Hematopoietic multipotent progenitor cell treated with erythropoietin and hydrocortisone succinate and interleukin-3 and kit ligand, for 4 days (in vitro differentiated cells): ENCODE results near the gene SSR4.

Experiments used
- DNase-seq: peaks from one replicate; pipeline ENCODE4 v3.0.0-alpha.2; 2015

Gene SSR4

DNA sequence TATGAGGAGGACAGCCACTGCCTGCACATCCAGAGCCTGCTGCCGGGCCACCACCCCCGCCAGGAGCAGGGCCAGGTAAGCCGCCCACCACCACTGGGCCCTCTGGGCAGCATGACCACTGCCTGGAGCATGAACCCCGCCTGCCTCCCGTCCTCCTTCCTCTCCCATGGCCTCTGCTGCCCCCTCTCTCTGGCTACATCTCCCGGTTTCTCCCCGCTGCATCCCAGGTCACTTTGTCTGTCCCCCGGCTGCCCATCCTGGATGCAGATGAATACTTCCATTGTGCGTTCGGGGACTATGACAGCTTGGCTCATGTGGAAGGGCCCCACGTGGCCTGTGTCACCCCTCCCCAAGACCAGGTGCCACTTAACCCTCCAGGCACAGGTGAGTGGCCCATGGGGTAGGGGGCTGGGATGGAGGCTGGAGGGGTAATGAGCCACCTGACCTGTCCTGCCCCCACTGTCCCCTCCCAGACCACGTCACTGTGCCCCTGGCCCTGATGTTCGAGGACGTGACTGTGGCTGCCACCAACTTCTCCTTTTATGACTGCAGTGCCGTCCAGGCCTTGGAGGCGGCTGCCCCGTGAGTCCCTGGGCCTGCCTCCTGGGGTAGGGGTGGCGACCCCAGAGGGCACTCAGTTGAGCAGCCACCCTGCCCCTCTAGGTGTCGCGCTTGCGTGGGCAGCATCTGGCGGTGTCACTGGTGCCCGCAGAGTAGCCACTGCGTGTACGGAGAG, 24.4 kb upstream of the SSR4 start:
- no peak for DNase-seq

DNA sequence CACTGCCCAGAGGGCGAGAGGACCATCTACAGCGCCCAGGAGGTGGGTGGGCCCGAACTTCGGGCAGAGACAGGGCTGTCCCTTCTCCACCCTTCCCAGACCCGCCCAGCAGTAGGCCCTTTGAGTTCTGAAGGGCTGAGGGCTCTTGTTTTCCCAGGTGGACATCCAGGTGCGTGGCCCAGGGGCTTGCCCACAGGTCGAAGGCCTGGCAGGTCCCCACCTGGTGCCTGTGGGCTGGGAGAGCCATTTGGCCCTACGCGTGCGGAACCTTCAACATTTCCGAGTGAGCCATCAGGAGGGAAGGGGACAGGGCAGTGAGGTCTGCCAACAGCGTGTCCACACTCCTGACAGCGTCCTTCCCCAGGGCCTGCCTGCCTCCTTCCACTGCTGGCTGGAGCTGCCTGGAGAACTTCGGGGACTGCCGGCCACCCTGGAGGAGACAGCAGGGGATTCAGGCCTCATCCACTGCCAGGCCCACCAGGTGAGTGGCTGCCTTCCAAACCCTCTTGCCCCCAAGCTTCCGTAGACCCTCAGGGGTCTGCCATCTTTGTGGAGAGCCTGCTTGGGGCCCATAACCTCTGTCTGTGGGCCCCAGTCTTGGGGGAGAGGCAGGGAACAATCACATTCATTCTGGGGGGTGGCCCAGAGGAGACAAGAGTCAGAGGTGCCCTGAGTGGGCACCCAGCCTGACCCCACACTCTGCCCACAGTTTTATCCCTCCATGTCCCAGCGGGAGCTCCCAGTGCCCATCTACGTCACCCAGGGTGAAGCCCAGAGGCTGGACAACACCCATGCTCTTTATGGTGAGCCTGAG, 23.7 kb upstream of the SSR4 start:
- no peak for DNase-seq

DNA sequence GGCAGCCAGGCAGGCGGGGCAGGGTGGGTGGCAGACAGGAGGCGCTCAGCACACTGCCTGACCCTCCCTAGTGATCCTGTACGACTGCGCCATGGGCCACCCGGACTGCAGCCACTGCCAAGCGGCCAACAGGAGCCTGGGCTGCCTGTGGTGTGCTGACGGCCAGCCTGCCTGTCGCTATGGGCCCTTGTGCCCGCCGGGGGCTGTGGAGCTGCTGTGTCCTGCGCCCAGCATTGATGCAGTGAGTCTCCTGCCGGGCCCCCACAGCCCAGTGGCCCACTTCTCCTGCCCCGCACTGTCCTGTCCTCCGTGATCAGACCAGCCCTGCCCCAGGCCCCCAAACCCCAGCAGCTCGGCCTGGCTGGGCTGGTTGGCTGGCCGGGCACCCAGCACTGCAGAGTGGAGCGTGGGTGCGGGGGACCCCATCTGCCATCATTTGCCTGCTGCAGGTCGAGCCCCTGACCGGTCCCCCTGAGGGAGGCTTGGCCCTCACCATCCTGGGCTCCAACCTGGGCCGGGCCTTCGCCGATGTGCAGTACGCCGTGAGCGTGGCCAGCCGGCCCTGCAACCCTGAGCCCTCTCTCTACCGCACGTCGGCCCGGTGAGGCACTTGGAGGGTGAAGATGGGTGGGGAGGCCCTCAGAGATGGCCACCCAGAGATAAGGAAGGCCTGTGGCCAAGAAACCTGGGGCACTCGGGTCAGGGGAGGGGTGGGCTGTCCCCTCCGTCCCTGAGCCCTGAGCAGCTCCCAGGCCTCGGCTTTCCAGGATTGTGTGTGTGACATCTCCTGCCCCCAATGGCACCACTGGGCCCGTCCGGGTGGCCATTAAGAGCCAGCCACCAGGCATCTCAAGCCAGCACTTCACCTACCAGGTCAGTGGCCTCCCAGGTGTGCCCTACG, 22.8 kb upstream of the SSR4 start:
- no peak for DNase-seq

DNA sequence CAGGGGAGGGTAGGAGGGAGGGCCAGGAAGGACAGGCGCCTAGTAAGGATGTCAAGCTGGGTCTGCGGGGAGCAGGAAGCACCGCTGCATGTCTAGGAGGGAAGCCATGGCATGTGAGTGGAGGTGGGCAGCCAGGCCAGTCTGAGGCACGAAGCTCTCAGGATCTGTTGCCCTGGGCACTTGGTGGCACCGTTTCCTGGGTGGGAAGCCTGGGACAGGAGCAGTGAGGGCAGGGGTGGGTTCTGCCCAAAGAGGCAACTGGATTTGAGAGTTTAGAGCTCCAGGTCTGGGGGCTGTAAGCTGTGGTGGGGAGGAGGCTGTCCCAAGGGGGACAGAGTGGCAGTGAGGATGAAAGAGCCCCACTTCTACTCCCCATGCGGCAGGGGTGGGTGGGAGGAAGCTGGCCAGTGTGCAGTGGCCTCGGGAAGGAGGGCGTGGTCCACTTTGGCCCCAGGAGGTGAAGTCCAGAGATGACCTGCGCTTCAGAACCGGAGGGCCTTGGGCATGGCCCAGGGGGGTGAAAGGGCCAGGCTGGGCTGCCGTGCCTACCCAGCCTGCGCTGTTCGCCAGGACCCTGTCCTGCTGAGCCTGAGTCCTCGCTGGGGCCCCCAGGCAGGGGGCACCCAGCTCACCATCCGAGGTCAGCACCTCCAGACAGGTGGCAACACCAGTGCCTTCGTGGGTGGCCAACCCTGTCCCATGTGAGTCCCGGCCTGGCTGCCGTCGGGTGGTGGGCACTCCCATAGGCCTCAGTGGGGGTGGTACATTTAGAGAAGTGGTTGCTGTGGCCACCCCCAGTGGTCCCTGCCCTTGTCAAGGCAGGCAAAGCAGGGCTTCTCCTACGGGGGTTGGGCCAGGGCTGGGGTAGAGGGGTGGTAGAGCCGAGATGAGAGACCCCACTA, 21.9 kb upstream of the SSR4 start:
- no peak for DNase-seq

DNA sequence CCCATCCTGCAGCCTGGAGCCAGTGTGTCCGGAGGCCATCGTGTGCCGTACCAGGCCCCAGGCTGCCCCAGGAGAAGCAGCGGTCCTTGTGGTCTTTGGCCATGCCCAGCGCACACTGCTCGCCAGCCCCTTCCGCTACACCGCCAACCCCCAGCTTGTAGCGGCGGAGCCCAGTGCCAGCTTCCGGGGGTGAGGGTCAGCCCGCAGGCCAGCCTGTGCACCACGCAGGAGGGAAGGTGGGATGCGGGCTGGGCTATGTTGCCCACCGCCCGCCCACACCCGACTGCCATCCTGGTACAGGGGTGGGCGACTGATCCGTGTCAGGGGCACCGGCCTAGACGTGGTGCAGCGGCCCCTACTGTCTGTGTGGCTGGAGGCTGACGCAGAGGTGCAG, 21.3 kb upstream of the SSR4 start:
- DNase-seq: no peak

DNA sequence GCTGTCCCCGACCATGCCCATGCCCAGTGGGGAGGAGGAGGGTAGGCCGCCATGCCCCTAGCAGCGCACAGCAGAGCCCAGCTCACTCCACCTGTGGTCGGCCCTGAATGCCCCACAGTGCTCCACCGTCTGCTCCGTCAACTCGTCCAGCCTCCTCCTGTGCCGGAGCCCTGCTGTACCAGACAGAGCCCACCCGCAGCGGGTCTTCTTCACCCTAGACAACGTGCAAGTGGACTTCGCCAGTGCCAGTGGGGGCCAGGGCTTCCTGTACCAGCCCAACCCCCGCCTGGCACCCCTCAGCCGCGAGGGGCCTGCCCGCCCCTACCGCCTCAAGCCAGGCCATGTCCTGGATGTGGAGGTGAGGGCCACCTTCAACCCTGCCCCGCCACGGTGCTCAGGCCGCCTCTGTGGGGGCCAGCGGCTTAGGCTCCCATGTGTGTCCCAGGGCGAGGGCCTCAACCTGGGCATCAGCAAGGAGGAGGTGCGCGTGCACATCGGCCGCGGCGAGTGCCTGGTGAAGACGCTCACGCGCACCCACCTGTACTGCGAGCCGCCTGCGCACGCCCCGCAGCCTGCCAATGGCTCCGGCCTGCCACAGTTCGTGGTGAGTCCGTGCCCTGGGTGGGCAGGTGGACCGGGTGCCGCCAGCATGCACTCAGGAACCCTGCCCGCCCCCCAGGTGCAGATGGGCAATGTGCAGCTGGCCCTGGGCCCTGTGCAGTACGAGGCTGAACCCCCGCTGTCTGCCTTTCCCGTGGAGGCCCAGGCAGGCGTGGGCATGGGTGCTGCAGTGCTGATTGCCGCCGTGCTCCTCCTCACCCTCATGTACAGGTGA, 20.5 kb upstream of the SSR4 start:
- no peak for DNase-seq

DNA sequence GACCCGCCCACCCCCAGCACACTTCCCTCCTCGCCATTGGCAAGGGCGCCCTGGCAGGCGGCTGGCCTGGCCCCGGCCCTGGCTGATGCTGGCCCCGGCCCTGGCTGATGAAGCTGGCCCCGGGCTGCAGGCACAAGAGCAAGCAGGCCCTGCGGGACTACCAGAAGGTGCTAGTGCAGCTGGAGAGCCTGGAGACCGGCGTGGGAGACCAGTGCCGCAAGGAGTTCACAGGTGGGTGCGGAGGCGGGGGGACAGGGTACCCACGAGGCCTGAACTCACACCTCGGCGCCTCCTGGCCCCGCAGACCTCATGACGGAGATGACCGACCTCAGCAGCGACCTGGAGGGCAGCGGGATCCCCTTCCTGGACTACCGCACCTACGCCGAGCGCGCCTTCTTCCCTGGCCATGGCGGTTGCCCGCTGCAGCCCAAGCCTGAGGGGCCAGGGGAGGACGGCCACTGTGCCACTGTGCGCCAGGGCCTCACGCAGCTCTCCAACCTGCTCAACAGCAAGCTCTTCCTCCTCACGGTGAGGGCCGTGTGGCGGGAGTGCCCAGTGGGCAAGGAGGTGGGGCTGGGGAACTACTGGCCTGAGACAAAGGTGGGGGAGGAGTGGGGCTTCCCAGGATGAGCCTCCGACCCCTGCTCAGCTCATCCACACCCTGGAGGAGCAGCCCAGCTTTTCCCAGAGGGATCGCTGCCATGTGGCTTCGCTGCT, 19.7 kb upstream of the SSR4 start:
- DNase-seq: no peak

DNA sequence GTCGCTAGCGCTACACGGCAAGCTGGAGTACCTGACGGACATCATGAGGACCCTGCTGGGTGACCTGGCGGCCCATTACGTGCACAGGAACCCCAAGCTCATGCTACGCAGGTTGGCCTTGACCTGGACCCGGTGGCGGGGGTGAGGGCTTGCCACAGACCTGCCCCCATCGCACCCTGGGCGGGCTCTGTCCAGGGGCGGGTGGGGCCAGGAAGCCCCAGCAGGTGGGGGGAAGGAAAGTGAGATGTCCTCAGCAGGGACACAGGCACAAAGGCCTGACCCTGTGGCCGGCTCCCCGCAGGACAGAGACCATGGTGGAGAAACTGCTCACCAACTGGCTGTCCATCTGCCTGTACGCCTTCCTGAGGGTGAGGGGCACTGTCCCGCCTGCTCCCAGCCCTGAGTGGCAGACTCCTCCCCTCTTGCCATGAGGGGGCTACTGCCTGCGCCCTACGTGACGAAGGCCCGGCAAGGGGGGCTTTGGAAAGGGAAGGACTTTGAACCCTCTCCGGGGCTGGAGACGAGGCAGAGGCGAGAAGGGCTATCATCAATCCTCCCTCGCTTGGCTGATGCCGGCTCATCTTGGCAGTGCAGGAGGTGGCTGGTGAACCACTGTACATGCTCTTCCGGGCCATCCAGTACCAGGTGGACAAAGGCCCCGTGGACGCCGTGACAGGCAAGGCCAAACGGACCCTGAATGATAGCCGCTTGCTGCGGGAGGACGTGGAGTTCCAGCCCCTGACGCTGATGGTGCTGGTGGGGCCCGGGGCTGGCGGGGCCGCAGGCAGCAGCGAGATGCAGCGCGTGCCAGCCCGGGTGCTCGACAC, 19.0 kb upstream of the SSR4 start:
- no peak for DNase-seq

DNA sequence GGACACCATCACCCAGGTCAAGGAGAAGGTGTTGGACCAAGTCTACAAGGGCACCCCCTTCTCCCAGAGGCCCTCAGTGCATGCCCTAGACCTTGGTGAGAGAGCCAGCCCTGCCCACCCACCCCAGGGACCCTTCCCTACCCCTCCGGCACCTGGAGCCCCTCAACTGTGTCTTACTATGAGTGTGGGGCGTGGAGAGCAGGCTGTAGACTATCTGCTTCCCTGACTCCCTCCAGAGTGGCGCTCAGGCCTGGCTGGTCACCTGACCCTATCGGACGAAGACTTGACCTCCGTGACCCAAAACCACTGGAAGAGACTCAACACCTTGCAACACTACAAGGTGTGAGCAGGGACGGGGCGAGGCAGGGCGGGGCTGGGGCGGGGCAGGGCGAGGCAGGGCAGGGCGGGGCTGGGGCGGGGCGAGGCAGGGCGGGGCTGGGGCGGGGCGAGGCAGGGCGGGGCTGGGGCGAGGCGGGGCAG, 18.3 kb upstream of the SSR4 start:
- no peak for DNase-seq

DNA sequence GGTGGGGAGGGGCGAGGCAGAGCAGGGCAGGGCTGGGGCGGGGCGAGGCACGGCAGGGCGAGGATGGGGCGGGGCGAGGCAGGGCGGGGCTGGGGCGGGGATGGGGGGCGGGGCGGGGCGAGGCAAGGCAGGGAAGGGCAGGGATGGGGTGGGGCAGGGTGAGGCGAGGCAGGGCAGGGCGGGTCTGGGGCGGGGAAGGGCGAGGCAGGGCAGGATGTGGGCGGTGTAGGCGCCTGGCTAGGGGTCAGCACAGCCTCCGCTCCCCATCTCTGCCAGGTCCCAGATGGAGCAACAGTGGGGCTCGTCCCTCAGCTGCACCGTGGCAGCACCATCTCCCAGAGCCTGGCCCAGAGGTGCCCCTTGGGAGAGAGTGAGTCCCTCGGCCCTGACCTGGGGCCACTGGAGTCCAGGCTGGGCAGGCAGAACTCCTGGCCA, 17.8 kb upstream of the SSR4 start:
- peak; percentile 49 for DNase-seq

DNA sequence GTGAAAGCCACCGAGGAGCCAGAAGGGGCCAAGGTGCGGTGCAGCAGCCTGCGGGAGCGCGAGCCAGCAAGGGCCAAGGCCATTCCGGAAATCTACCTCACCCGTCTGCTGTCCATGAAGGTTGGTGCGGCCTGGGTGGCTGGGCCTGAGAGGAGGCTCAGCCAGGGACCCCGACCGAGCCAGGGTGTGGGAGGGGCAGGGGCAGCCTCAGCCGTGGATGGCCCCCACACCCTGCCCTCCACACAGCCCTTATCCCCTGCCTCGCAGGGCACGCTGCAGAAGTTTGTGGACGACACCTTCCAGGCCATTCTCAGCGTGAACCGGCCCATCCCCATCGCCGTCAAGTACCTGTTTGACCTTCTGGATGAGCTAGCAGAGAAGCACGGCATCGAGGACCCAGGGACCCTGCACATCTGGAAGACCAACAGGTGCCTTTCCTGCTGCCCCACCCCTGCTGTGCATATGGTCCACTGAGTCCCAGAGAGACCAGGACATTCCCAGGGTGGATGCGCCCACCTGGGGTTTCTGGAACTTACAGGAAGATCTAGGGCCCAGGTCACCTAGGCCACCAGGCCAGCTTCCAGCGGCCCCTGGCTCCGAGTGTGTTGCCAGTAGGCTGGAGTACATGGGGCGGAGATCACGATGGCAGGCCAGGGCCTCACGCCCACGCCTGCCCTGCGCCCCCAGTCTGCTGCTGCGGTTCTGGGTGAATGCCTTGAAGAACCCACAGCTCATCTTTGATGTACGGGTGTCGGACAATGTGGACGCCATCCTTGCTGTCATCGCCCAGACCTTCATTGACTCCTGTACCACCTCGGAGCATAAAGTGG, 17.0 kb upstream of the SSR4 start:
- no peak for DNase-seq

DNA sequence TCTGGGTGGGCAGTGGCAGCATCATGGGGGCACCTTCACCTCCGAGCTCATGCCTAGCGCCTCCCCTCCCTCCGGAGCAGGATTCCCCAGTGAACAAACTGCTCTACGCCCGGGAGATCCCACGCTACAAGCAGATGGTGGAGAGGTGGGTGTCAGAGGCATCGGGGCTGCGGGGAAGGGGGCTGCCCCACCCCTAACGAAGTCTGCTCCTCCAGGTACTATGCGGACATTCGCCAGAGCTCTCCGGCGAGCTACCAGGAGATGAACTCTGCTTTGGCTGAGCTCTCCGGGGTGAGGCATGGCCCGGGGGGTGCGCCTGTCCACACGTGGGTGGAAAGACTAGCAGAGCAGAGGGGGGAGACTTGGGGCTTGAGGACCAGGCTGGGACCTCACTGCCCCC, 16.3 kb upstream of the SSR4 start:
- DNase-seq: no peak

DNA sequence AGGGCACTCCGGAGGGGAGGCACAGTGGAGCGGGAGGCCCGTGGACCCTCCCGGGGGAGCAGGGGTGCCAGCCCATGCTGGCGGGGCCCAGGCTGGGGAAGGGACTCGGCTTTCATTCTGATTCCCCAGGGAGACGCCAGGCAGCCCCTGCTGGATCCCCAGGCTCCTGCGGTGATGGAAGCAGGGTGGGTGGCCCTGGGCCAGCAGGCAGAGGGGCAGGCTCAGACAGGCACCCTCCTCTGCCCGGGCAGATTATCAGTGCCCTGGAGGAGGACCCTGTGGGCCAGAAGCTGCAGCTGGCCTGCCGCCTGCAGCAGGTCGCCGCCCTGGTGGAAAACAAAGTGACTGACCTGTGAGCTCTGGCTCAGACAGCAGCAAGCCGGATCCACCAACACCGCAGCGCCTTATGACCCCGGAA, 15.8 kb upstream of the SSR4 start:
- DNase-seq: peak; percentile 52

DNA sequence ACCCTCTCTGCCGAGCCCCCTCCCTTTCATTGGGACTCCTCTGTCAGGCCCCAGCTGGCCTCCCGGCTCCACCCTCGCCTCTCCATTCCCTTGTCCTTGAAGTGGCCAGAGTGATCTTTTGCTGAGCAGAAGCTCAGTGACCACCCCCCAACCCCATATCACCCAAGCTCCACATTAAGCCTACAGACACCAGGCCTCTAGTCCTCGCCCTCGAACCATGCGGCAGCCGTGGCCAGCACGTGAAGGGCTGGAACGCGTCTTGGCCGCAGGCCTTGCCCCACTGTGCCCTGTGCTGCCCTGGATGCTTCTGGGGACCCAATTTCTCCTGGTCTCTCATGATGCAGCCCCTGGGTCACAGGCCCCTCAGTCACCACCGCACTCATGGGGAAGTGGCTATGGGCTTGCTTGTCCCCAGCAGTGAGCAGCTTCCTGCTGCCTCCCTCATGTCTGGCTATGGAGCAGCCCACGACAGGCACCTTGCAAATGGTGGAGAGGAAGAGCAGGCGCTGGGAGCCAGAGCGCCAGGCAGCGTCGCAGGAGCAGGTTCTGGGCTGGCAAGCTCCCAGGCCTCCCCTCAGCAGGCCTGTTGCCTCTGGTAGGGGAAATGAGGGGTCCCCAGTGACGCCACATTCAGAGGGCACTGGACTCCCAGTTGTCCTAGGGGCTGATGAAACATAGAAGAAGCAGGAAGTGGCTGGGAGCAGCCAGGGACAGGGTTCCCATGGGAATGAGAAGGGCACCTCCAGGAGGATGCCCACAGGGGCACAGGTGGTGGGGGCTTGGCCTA, 14.4 kb upstream of the SSR4 start:
- peak; percentile 34 for DNase-seq

DNA sequence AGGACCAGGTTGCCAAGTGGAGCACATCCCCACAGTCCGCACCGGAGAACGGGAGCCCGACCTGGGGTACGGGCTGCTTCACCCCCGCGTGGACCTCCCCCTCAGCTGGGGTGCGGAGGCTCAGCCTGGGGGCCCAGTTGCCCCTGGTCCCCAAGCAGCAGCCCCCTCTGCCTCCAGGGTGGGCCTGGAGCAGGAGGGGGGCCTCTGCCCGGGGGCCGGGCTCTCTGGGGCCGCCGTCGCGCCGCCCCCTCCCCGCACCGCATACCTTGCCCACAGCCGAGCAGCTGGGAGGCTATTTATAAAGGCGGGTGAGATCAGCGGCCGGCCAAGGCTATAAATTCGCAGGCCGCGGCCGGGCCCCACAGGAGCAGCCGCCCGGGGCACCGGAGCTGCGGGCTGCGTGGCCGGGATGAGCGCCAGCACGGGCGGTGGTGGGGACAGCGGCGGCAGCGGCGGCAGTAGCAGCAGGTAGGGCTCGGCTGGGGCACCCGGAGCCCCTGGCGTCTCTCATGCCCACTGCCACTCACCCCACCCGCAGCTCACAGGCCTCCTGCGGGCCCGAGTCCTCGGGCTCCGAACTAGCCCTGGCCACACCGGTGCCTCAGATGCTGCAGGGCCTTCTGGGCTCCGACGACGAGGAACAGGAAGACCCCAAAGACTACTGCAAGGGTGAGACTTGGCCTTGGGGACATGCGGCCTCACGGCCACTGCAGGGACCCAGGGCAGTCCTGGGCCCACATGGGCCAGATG, 13.6 kb upstream of the SSR4 start, which contains the start of gene SRPK3:
Gene SRPK3, plus strand, starts transcription at position 364 of the 750 bp plus-strand sequence. Its CDS starts 46 bp downstream, at position 410.
- no peak for DNase-seq

DNA sequence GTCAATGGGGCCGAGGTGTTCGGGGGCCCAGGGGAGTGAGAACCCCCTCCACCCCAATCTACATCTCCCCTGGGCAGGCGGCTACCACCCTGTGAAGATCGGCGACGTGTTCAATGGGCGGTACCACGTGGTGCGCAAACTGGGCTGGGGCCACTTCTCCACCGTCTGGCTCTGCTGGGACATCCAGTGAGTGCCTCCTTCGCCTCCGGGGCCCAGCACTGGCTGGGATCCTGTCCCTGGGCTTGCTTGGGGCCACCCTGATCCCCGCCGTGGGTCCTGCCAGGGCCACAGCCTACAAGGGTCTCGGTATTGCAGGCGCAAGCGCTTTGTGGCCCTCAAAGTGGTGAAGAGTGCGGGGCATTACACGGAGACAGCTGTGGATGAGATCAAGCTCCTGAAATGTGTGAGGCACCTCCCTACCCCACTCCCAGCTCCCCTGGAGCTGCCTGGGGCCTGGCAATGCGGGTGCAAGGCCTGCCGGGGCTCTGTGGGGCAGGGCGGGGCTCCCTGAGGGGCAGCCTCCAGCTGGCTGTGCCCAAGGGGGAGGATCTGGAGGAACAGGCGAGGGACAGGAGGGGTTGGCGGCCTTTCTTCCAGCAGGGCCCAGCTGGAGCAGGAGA, 12.9 kb upstream of the SSR4 start:
- DNase-seq: no peak
